ENCODE measurements around the gene CDCP1. TPM values are rescaled to one million over a fixed set of nuclear protein-coding genes. Genes with fewer than 3 reads are reported as not detected.
A peak's percentile ranks its signal among the peaks of the same experiment; 100 is the strongest.

Gene CDCP1
- total RNA-seq, 4 donors from 2014 or later: 2.5 to 4.9 (median 4.2) TPM

DNA sequence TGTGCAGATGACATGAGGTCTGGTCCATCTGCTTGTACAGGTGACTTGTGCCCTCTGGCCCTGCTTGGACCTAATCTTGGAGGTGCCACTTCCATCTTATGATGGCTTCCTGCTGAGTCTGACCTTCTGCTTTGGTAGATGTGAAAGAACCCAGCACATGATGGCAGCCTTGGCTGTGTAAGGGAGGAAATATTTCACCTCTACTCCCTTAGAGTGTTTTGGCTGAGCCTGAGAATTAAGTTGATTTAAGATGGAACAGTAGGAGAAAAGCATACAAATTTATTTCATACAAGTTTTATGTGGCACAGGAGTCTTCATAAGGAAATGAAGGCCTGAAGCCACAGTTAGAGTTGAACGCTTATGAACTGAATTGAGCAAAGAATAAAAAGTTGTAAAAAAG, 27.6 kb upstream of the CDCP1 start:
- no peak for ATAC-seq
- 63 to 89% methylated on average over 1 of the region's 1 CpG for WGBS, 2 donors (ENCODE audit: low coverage in 1 of 2)

GRCh38 chr3:45171283-45171682, 25.1 kb upstream of the CDCP1 start:
- 72 to 94% methylated on average over 2 to 4 of the region's 4 CpGs for WGBS, 2 donors (ENCODE audit: low coverage in 1 of 2)
- peaks cover 0 to 37% (median 0%) of the 10 kb centered on the region in 3 donors for H3K4me1 ChIP-seq
- no peak overlapping the region for H3K4me3 ChIP-seq
- H3K9me3 ChIP-seq: no peaks in the 10 kb centered on the region
- TF ChIP-seq EP300 (IDR thresholded peaks at IDR 0.05) (no peak), POLR2A (IDR thresholded peaks at IDR 0.05) (no peak), POLR2AphosphoS5 (IDR thresholded peaks at IDR 0.05) (no peak)
- TF ChIP-seq, protein P1, sequence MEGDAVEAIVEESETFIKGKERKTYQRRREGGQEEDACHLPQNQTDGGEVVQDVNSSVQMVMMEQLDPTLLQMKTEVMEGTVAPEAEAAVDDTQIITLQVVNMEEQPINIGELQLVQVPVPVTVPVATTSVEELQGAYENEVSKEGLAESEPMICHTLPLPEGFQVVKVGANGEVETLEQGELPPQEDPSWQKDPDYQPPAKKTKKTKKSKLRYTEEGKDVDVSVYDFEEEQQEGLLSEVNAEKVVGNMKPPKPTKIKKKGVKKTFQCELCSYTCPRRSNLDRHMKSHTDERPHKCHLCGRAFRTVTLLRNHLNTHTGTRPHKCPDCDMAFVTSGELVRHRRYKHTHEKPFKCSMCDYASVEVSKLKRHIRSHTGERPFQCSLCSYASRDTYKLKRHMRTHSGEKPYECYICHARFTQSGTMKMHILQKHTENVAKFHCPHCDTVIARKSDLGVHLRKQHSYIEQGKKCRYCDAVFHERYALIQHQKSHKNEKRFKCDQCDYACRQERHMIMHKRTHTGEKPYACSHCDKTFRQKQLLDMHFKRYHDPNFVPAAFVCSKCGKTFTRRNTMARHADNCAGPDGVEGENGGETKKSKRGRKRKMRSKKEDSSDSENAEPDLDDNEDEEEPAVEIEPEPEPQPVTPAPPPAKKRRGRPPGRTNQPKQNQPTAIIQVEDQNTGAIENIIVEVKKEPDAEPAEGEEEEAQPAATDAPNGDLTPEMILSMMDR (IDR thresholded peaks at IDR 0.05): no peak
- H3K27ac ChIP-seq: no peak overlapping the region
- ATAC-seq: no peak
- H3K36me3 ChIP-seq: no peaks in the 10 kb centered on the region
- no peaks in the 10 kb centered on the region for H3K27me3 ChIP-seq

More for the DNA sequence above, 27.6 kb upstream of the CDCP1 start:
- Histone ChIP-seq H3K4me3 (no peak overlapping the region), H3K27me3 (no peaks in the 10 kb centered on the region), H3K27ac (no peak overlapping the region), H3K4me1 (peaks cover 0 to 30% (median 0%) of the 10 kb centered on the region in 3 donors), H3K36me3 (no peaks in the 10 kb centered on the region), H3K9me3 (no peaks in the 10 kb centered on the region)
- TF ChIP-seq POLR2A (IDR thresholded peaks at IDR 0.05) (no peak), POLR2AphosphoS5 (IDR thresholded peaks at IDR 0.05) (no peak), EP300 (IDR thresholded peaks at IDR 0.05) (no peak)
- TF ChIP-seq, protein P1 (IDR thresholded peaks at IDR 0.05): no peak

DNA sequence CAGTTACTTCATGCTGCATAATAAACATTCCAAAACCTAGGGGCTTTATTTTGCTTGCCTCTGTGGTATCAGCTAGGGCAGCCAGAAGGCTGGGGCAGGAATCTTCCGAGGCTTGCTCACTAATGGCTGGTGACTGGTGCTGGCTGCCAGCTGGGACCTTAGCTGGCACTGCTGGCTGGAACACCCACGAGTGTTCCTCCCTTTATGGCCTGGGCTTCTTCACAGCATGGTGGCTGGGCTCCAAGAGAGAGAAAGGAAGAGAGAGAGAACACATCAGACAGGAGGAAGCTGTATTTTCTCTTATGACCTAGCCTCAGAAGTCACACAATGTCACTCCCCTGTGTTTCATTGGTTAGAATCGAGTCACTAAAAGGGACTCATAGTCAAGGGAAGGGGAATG, 23.9 kb upstream of the CDCP1 start:
- peak; percentile 63 for ATAC-seq
- WGBS, 2 donors (ENCODE audit: low coverage in 1 of 2): 43% methylated on average over 1 of the region's 3 CpGs; no CpG with 5 or more reads in 1 of the 2 donors
- peak; percentile 44 for TF ChIP-seq POLR2AphosphoS5 (IDR thresholded peaks at IDR 0.05)
- TF ChIP-seq POLR2A (IDR thresholded peaks at IDR 0.05): no peak
- TF ChIP-seq, protein P1 (IDR thresholded peaks at IDR 0.05): no peak
- no peak for TF ChIP-seq EP300 (IDR thresholded peaks at IDR 0.05)
- no peaks in the 10 kb centered on the region for H3K9me3 ChIP-seq
- no peaks in the 10 kb centered on the region for H3K27me3 ChIP-seq
- H3K27ac ChIP-seq: peak overlapping the region in 3 of 4 donors; percentile 39 to 62 (median 54)
- no peak overlapping the region for H3K4me3 ChIP-seq
- H3K36me3 ChIP-seq: no peaks in the 10 kb centered on the region
- H3K4me1 ChIP-seq: peaks cover 0 to 37% (median 0%) of the 10 kb centered on the region in 3 donors

GRCh38 chr3:45169125-45169904, 23.1 kb upstream of the CDCP1 start:
- H3K4me3 ChIP-seq: no peak overlapping the region
- no peaks in the 10 kb centered on the region for H3K9me3 ChIP-seq
- ATAC-seq: no peak
- H3K27me3 ChIP-seq: no peaks in the 10 kb centered on the region
- TF ChIP-seq, protein P1 (IDR thresholded peaks at IDR 0.05): no peak
- TF ChIP-seq EP300 (IDR thresholded peaks at IDR 0.05): no peak
- no peak for TF ChIP-seq POLR2AphosphoS5 (IDR thresholded peaks at IDR 0.05)
- TF ChIP-seq POLR2A (IDR thresholded peaks at IDR 0.05): no peak
- WGBS, 2 donors (ENCODE audit: low coverage in 1 of 2): 89 to 94% methylated on average over 9 to 11 of the region's 12 CpGs
- peaks cover 0 to 37% (median 0%) of the 10 kb centered on the region in 3 donors for H3K4me1 ChIP-seq
- H3K27ac ChIP-seq: peak overlapping the region in 3 of 4 donors; percentile 39 to 62 (median 54)
- no peaks in the 10 kb centered on the region for H3K36me3 ChIP-seq

GRCh38 chr3:45168451-45168850, 22.3 kb upstream of the CDCP1 start:
- 62 to 73% methylated on average over 4 of the region's 4 CpGs for WGBS, 2 donors (ENCODE audit: low coverage in 1 of 2)
- Histone ChIP-seq H3K36me3 (no peaks in the 10 kb centered on the region), H3K27me3 (no peaks in the 10 kb centered on the region), H3K4me3 (no peak overlapping the region), H3K4me1 (peaks cover 0 to 37% (median 0%) of the 10 kb centered on the region in 3 donors), H3K27ac (no peak overlapping the region), H3K9me3 (no peaks in the 10 kb centered on the region)
- TF ChIP-seq, protein P1 (IDR thresholded peaks at IDR 0.05): no peak
- TF ChIP-seq EP300 (IDR thresholded peaks at IDR 0.05) (no peak), POLR2A (IDR thresholded peaks at IDR 0.05) (no peak), POLR2AphosphoS5 (IDR thresholded peaks at IDR 0.05) (no peak)
- no peak for ATAC-seq

All from gastroesophageal sphincter (tissue), 4 donors.